ENCODE data around the gene GPR27.

The GPR27 gene

DNA sequence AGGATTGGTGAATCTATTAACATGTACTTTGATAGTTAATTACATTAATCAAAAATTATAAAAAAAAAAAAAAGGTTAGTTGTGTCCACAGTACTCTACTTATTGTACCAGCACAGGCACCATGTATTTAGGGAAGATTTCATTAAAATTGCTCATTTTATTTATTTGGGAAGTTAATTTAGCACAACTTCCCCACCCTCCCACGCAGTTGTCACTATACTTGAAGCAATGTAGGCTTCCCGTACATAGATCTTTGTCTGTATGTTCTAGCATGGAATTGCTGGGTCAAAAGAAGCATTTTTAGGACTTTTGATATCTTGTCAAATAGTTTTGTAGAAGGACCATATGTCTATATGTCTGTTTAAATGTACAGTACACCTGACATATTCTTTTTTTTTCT, 4.4 kb downstream of the GPR27 start:
- no peak for TF ChIP-seq GLIS2 (tag by site-specific recombination; IDR thresholded peaks at IDR 0.05)
- no peak for TF ChIP-seq ZNF157 (tag by site-specific recombination; IDR thresholded peaks at IDR 0.05)
- TF ChIP-seq, protein P1, sequence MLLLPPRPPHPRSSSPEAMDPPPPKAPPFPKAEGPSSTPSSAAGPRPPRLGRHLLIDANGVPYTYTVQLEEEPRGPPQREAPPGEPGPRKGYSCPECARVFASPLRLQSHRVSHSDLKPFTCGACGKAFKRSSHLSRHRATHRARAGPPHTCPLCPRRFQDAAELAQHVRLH (tag by site-specific recombination; IDR thresholded peaks at IDR 0.05), result no peak
- no peak for TF ChIP-seq ZNF274 (IDR thresholded peaks at IDR 0.05; ENCODE audit: low read length)
- no peak for TF ChIP-seq ZNF274 (tag by site-specific recombination; IDR thresholded peaks at IDR 0.05; ENCODE audit: borderline replicate concordance)
- no peak for TF ChIP-seq ZNF169 (tag by site-specific recombination; IDR thresholded peaks at IDR 0.05)
- no peak for TF ChIP-seq ZNF266 (tag by site-specific recombination; IDR thresholded peaks at IDR 0.05; ENCODE audit: low read depth)
- TF ChIP-seq WT1 (tag by site-specific recombination; IDR thresholded peaks at IDR 0.05), result no peak
- TF ChIP-seq ZNF48 (tag by site-specific recombination; IDR thresholded peaks at IDR 0.05), result no peak
- no peak for TF ChIP-seq HIC1 (tag by site-specific recombination; IDR thresholded peaks at IDR 0.05)
- TF ChIP-seq, protein P2, sequence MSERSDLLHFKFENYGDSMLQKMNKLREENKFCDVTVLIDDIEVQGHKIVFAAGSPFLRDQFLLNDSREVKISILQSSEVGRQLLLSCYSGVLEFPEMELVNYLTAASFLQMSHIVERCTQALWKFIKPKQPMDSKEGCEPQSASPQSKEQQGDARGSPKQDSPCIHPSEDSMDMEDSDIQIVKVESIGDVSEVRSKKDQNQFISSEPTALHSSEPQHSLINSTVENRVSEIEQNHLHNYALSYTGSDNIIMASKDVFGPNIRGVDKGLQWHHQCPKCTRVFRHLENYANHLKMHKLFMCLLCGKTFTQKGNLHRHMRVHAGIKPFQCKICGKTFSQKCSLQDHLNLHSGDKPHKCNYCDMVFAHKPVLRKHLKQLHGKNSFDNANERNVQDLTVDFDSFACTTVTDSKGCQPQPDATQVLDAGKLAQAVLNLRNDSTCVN (tag by site-specific recombination; optimal IDR thresholded peaks at IDR 0.05), result no peak
- TF ChIP-seq ZNF423 (tag by site-specific recombination; IDR thresholded peaks at IDR 0.05), result no peak
- TF ChIP-seq ZNF555 (tag by site-specific recombination; conservative IDR thresholded peaks at IDR 0.05), result no peak
- ChIA-PET CTCF (no interaction called here), POLR2A (no interaction called here)
- H3K4me3 ChIP-seq (ENCODE audit: low read depth, low read length), result no peak overlapping the region
- H3K36me3 ChIP-seq (ENCODE audit: control insufficient read depth in 2 of 2, insufficient read depth in 1 of 2, low read length in 2 of 2), result no peaks in the 10 kb centered on the region
- H3K4me1 ChIP-seq (ENCODE audit: control insufficient read depth, insufficient read depth, low read length), result no peaks in the 10 kb centered on the region; the same call in 1 of the 2 replicates
- H3K9me3 ChIP-seq (ENCODE audit: control insufficient read depth, insufficient read depth, low read depth, low read length), result no peaks in the 10 kb centered on the region
- no peak overlapping the region for H3K27ac ChIP-seq (ENCODE audit: extremely low read depth, low read depth, low read length)

DNA sequence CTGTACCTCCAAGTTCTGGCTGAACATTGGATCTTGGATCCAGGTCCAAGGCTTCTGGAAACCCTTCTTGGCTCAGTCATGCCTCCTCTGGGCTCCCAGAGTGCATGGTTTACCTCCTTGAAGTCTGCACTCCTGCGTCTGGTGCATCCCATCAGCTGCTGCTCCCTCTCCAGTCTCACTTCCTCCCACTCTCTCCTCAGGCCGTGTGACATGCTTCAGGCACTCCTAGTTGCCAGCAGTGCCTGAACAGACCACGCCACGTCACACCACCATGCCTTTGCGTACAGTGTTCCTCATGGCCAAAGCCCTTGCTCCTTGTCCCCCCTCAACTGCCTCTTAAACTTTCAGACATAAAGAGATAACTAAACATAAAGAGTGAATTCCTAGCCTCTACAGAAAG, 5.7 kb downstream of the GPR27 start:
- H3K4me1 ChIP-seq (ENCODE audit: control insufficient read depth, insufficient read depth, low read length), result no peaks in the 10 kb centered on the region; the same call in 1 of the 2 replicates
- no peaks in the 10 kb centered on the region for H3K9me3 ChIP-seq (ENCODE audit: control insufficient read depth, insufficient read depth, low read depth, low read length)
- CTCF ChIA-PET, result no interaction called here
- TF ChIP-seq ZNF341 (tag by site-specific recombination; IDR thresholded peaks at IDR 0.05; ENCODE audit: low read depth), result no peak
- no peak for TF ChIP-seq ZNF544 (tag by site-specific recombination; IDR thresholded peaks at IDR 0.05)
- peak; percentile 84 for TF ChIP-seq ZBTB17 (tag by site-specific recombination; IDR thresholded peaks at IDR 0.05)
- H3K4me3 ChIP-seq (ENCODE audit: low read depth, low read length), result no peak overlapping the region
- H3K27ac ChIP-seq (ENCODE audit: extremely low read depth, low read depth, low read length), result no peak overlapping the region
- H3K36me3 ChIP-seq (ENCODE audit: control insufficient read depth in 2 of 2, insufficient read depth in 1 of 2, low read length in 2 of 2), result no peaks in the 10 kb centered on the region
- POLR2A ChIA-PET, result no interaction called here

- CTCF ChIA-PET, result no interaction called here
- no peaks in the 10 kb centered on the region for H3K4me1 ChIP-seq (ENCODE audit: control insufficient read depth, insufficient read depth, low read length)
- TF ChIP-seq, protein P3, sequence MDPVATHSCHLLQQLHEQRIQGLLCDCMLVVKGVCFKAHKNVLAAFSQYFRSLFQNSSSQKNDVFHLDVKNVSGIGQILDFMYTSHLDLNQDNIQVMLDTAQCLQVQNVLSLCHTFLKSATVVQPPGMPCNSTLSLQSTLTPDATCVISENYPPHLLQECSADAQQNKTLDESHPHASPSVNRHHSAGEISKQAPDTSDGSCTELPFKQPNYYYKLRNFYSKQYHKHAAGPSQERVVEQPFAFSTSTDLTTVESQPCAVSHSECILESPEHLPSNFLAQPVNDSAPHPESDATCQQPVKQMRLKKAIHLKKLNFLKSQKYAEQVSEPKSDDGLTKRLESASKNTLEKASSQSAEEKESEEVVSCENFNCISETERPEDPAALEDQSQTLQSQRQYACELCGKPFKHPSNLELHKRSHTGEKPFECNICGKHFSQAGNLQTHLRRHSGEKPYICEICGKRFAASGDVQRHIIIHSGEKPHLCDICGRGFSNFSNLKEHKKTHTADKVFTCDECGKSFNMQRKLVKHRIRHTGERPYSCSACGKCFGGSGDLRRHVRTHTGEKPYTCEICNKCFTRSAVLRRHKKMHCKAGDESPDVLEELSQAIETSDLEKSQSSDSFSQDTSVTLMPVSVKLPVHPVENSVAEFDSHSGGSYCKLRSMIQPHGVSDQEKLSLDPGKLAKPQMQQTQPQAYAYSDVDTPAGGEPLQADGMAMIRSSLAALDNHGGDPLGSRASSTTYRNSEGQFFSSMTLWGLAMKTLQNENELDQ (tag by site-specific recombination; IDR thresholded peaks at IDR 0.05; ENCODE audit: low read depth), result no peak
- no peak for TF ChIP-seq OVOL3 (tag by site-specific recombination; IDR thresholded peaks at IDR 0.05)
- TF ChIP-seq, protein P4, sequence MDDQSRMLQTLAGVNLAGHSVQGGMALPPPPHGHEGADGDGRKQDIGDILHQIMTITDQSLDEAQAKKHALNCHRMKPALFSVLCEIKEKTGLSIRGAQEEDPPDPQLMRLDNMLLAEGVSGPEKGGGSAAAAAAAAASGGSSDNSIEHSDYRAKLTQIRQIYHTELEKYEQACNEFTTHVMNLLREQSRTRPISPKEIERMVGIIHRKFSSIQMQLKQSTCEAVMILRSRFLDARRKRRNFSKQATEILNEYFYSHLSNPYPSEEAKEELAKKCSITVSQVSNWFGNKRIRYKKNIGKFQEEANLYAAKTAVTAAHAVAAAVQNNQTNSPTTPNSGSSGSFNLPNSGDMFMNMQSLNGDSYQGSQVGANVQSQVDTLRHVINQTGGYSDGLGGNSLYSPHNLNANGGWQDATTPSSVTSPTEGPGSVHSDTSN (CRISPR knock-in tag; IDR thresholded peaks at IDR 0.05), result no peak
- no peak for TF ChIP-seq GFI1B (tag by site-specific recombination; IDR thresholded peaks at IDR 0.05)
- no peak for TF ChIP-seq ZNF785 (tag by site-specific recombination; IDR thresholded peaks at IDR 0.05)
- no peak for TF ChIP-seq ZBTB10 (tag by site-specific recombination; IDR thresholded peaks at IDR 0.05)
- H3K36me3 ChIP-seq (ENCODE audit: control insufficient read depth in 2 of 2, insufficient read depth in 1 of 2, low read length in 2 of 2), result no peaks in the 10 kb centered on the region
- no peak overlapping the region for H3K27ac ChIP-seq (ENCODE audit: extremely low read depth, low read depth, low read length)
- POLR2A ChIA-PET, result no interaction called here
- no peaks in the 10 kb centered on the region for H3K9me3 ChIP-seq (ENCODE audit: control insufficient read depth, insufficient read depth, low read depth, low read length)
- no peak overlapping the region for H3K4me3 ChIP-seq (ENCODE audit: low read depth, low read length)
These were observed 6.5 kb downstream of the GPR27 start for GRCh38 chr3:71760140-71760539.

All from HEK293 (cell line).